Aorta (tissue), 5 donors: ENCODE data around the gene FBXL15. TPM values are rescaled to one million over a fixed set of nuclear protein-coding genes. Genes with fewer than 3 reads are reported as not detected.

Source experiments
- ATAC-seq: fragments of 200-7000 bp; cut with Tn5 transposase; one replicate; pipeline ENCODE4 v1.9.1; 2022; ENCODE audit warnings: moderate library complexity; ENCODE audit not compliant: low FRiP score
- DNase-seq, 2 donors: peaks; one replicate each; pipeline ENCODE4 v3.0.0-alpha.2; 2020
- H3K27ac ChIP-seq, 2 donors: one replicate each; pipeline ENCODE4 v1.5.1; 2013; ENCODE audit warnings: low read length in 2 of 2, mild to moderate bottlenecking in 2 of 2, moderate library complexity in 2 of 2, control low read depth in 1 of 2, inconsistent platforms in 1 of 2, low read depth in 1 of 2
- H3K27me3 ChIP-seq, 2 donors: one replicate each; pipeline ENCODE4 v1.6.1; 2013; ENCODE audit warnings: control low read depth in 1 of 2, low read length in 1 of 2, mild to moderate bottlenecking in 1 of 2, moderate library complexity in 1 of 2; ENCODE audit not compliant: insufficient read depth in 2 of 2, control insufficient read depth in 1 of 2
- H3K36me3 ChIP-seq, 2 donors: one replicate each; pipeline ENCODE4 v1.6.1; 2013; ENCODE audit warnings: control low read depth in 1 of 2, low read length in 1 of 2, mild to moderate bottlenecking in 1 of 2; ENCODE audit not compliant: insufficient read depth in 2 of 2, control insufficient read depth in 1 of 2
- H3K4me1 ChIP-seq, 2 donors: one replicate each; pipeline ENCODE4 v1.6.1; 2013; ENCODE audit warnings: low read length in 2 of 2, control low read depth in 1 of 2, mild to moderate bottlenecking in 1 of 2, moderate library complexity in 1 of 2; ENCODE audit not compliant: insufficient read depth in 2 of 2, control insufficient read depth in 1 of 2
- H3K4me3 ChIP-seq, 2 donors: one replicate each; pipeline ENCODE4 v1.5.1; 2013; ENCODE audit warnings: low read length in 2 of 2, control low read depth in 1 of 2, mild to moderate bottlenecking in 1 of 2
- H3K9me3 ChIP-seq: one replicate; pipeline ENCODE4 v1.6.1; 2013; ENCODE audit warnings: mild to moderate bottlenecking, low read length; ENCODE audit not compliant: control insufficient read depth
- WGBS, 2 donors: extraction: QIAGEN DNeasy Blood & Tissue Kit; methylation state at CpG; one replicate each; pipeline ENCODE4 v1.1.7; 2013; 5-methylcytosine and 5-hydroxymethylcytosine counted together
- intact Hi-C, 2 donors: fragments of 100-400 bp; cut with DNase I; formaldehyde crosslinking; loops; one replicate each; pipeline versions ENCODE4 v1.14.2 to v1.15.0; 2022
- polyA plus RNA-seq, 2 donors: library from polyadenylated mRNA; stranded (reverse); fragments of 200-250 nt; gene quantifications; one replicate each; pipeline ENCODE4 v1.2.3, GENCODE V29; 2013
- total RNA-seq, 2 donors: library from RNA; stranded (reverse); fragmentation: NEBNext Ultra II Directional; extraction: Animal tissue kit (Norgen Biotek cat#: 25700); gene quantifications; one replicate each; pipeline ENCODE4 v1.2.1, GENCODE V29; 2021
- donor health status: healthy with polysubstance abuse.
- donor health status: Bipolar disorder and iron deficiency.
- donor health status: DM: no; HTN: no; CAD: no.
- donor health status: DM: no; HTN: no; CAD: no.
- donor health status: DM: yes; HTN: yes; CAD: no.

The FBXL15 gene
- total and polyA plus RNA-seq, 4 donors: 7.0 to 30.5 (median 10.4) TPM

- no peak for ATAC-seq
- no peak for DNase-seq
- no peak overlapping the region for H3K27ac ChIP-seq
- H3K27me3 ChIP-seq: no peaks in the 10 kb centered on the region
- no peak overlapping the region for H3K4me3 ChIP-seq
- no peaks in the 10 kb centered on the region for H3K36me3 ChIP-seq
- H3K4me1 ChIP-seq: no peaks in the 10 kb centered on the region
- intact Hi-C loops: no loop called here
- 87 to 92% methylated on average over 10 of the region's 10 CpGs for WGBS, 2 donors
- no peaks in the 10 kb centered on the region for H3K9me3 ChIP-seq
These were observed 8.3 kb upstream of the FBXL15 start for GRCh38 chr10:102412293-102412692.

- Histone ChIP-seq H3K27ac (no peak overlapping the region), H3K36me3 (no peaks in the 10 kb centered on the region), H3K4me1 (no peaks in the 10 kb centered on the region), H3K9me3 (no peaks in the 10 kb centered on the region), H3K4me3 (no peak overlapping the region), H3K27me3 (no peaks in the 10 kb centered on the region)
- no peak for DNase-seq
- intact Hi-C loops: no loop called here
- WGBS, 2 donors: 16 to 25% methylated on average over 5 of the region's 5 CpGs
- ATAC-seq: no peak
These were observed 7.5 kb upstream of the FBXL15 start for GRCh38 chr10:102413053-102413705.

- Histone ChIP-seq H3K4me1 (no peaks in the 10 kb centered on the region), H3K4me3 (no peak overlapping the region), H3K9me3 (no peaks in the 10 kb centered on the region), H3K27me3 (no peaks in the 10 kb centered on the region), H3K36me3 (no peaks in the 10 kb centered on the region), H3K27ac (no peak overlapping the region)
- no peak for DNase-seq
- no peak for ATAC-seq
- WGBS, 2 donors: 72 to 74% methylated on average over 16 of the region's 16 CpGs
- intact Hi-C loops: no loop called here
These were observed 6.7 kb upstream of the FBXL15 start for GRCh38 chr10:102413806-102414561.

GRCh38 chr10:102414749-102415148 is 5.9 kb upstream of the FBXL15 start:
- ATAC-seq: no peak
- 53 to 54% methylated on average over 19 to 20 of the region's 20 CpGs for WGBS, 2 donors
- intact Hi-C loops: no loop called here
- no peaks in the 10 kb centered on the region for H3K4me1 ChIP-seq
- no peak overlapping the region for H3K27ac ChIP-seq
- no peaks in the 10 kb centered on the region for H3K36me3 ChIP-seq
- no peak overlapping the region for H3K4me3 ChIP-seq
- DNase-seq: no peak
- no peaks in the 10 kb centered on the region for H3K27me3 ChIP-seq
- no peaks in the 10 kb centered on the region for H3K9me3 ChIP-seq

- Histone ChIP-seq H3K27me3 (no peaks in the 10 kb centered on the region), H3K4me3 (no peak overlapping the region), H3K4me1 (no peaks in the 10 kb centered on the region), H3K36me3 (no peaks in the 10 kb centered on the region), H3K9me3 (no peaks in the 10 kb centered on the region), H3K27ac (no peak overlapping the region)
- DNase-seq (no peak), ATAC-seq (no peak)
- intact Hi-C loops: no loop called here
- WGBS, 2 donors: 76 to 80% methylated on average over 9 of the region's 9 CpGs
These were observed 4.4 kb upstream of the FBXL15 start for GRCh38 chr10:102416283-102416682.

GRCh38 chr10:102416695-102417094 is 3.9 kb upstream of the FBXL15 start:
- Histone ChIP-seq H3K27me3 (no peaks in the 10 kb centered on the region), H3K4me3 (no peak overlapping the region), H3K4me1 (no peaks in the 10 kb centered on the region), H3K27ac (no peak overlapping the region), H3K9me3 (no peaks in the 10 kb centered on the region), H3K36me3 (no peaks in the 10 kb centered on the region)
- intact Hi-C loops: no loop called here
- DNase-seq (no peak), ATAC-seq (no peak)
- WGBS, 2 donors: 83% methylated on average over 20 of the region's 20 CpGs

- Histone ChIP-seq H3K4me3 (no peak within 1 kb of the TSS), H3K27me3 (no peaks in the 10 kb centered on the region), H3K4me1 (no peaks in the 10 kb centered on the region), H3K9me3 (no peaks in the 10 kb centered on the region), H3K36me3 (no peaks in the 10 kb centered on the region), H3K27ac (no peak within 1 kb of the TSS)
- intact Hi-C loops: no loop called here
- WGBS, 2 donors: 2% methylated on average over 33 to 45 of the region's 45 CpGs
- ATAC-seq: no peak
- no peak for DNase-seq
These were observed 1.9 kb upstream of the FBXL15 start, which contains the start of gene PSD for GRCh38 chr10:102418622-102419268. Gene PSD (minus strand): TSS chr10:102418785. CDS start chr10:102417038, 1,747 bp downstream.

GRCh38 chr10:102419269-102420180 is 1.1 kb upstream of the FBXL15 start:
- Histone ChIP-seq H3K4me3 (no peak overlapping the region), H3K27me3 (no peaks in the 10 kb centered on the region), H3K4me1 (no peaks in the 10 kb centered on the region), H3K36me3 (no peaks in the 10 kb centered on the region), H3K9me3 (no peaks in the 10 kb centered on the region), H3K27ac (no peak overlapping the region)
- 1% methylated on average over 48 to 54 of the region's 54 CpGs for WGBS, 2 donors
- intact Hi-C loops: loop anchor here in 1 of 2 donors (2.0 kb wide), 1 partner anchor 25 kb away; the partner anchor contains the start of gene NFKB2
- peak; percentile 70 to 90 for DNase-seq
- ATAC-seq: peak; percentile 50
